B cell (primary cell): ENCODE data around the gene PRAC2. TPM values are rescaled to one million over a fixed set of nuclear protein-coding genes. Genes with fewer than 3 reads are reported as not detected.
A peak's percentile ranks its signal among the peaks of the same experiment; 100 is the strongest.

Experiments
- ATAC-seq: fragments of 200-7000 bp; cut with Tn5 transposase; one replicate; pipeline ENCODE4 v1.10.0; 2021; ENCODE audit warnings: low read depth, mild to moderate bottlenecking, moderate number of reproducible peaks, moderate library complexity
- CTCF ChIA-PET: fragments of 350-600 bp; sonication (Branson Sonifier 250); formaldehyde crosslinking; loops from one replicate; lab custom pipeline; 2021; ENCODE audit warnings: antibody characterized with exemption, inconsistent platforms; lab: Charles Lee
- POLR2A ChIA-PET: fragments of 350-600 bp; sonication (Branson Sonifier 250); formaldehyde crosslinking; loops from one replicate; lab custom pipeline; 2021; ENCODE audit warnings: antibody characterized with exemption; lab: Charles Lee
- DNase-seq: peaks from one replicate; pipeline ENCODE4 v3.0.0; 2013
- H2AFZ ChIP-seq: 2 replicates; pipeline ENCODE4 v1.6.1; 2012; ENCODE audit warnings: mild to moderate bottlenecking, low read depth, low read length; ENCODE audit not compliant: insufficient read depth, poor library complexity, severe bottlenecking
- H3K27ac ChIP-seq, 2 donors: 1 replicate in 1 of 2; 2 replicates in 1 of 2; pipeline ENCODE4 v1.5.1; 2012 to 2013; ENCODE audit warnings: low read length in 2 of 2, mild to moderate bottlenecking in 2 of 2, moderate library complexity in 1 of 2
- H3K27me3 ChIP-seq, 4 experiments: fragments of 200-600 bp in 1 of 4; sonication (generic) in 1 of 4; replicated peaks in 1 of 4; 1 replicate in 2 of 4; 2 replicates in 2 of 4; pipeline versions ENCODE4 v1.6.1 to v1.7.0; 2013 to 2016; ENCODE audit warnings: low read length in 3 of 4, mild to moderate bottlenecking in 2 of 4, mixed read lengths in 1 of 4, moderate library complexity in 1 of 4; ENCODE audit not compliant: insufficient read depth in 4 of 4, control insufficient read depth in 3 of 4; ENCODE audit errors: control extremely low read depth in 1 of 4
- H3K36me3 ChIP-seq, 2 experiments: replicated peaks in 1 of 2; 1 replicate in 1 of 2; 2 replicates in 1 of 2; pipeline versions ENCODE4 v1.6.1 to v1.7.1; 2013; ENCODE audit warnings: low read length in 1 of 2; ENCODE audit not compliant: insufficient read depth in 2 of 2, control insufficient read depth in 1 of 2; ENCODE audit errors: control extremely low read depth in 1 of 2, extremely low read depth in 1 of 2
- H3K4me1 ChIP-seq, 2 donors: fragments of 200-600 bp in 1 of 2; sonication (generic) in 1 of 2; 1 replicate in 1 of 2; 2 replicates in 1 of 2; pipeline versions ENCODE4 v1.5.1 to v1.6.1; 2013 to 2017; ENCODE audit warnings: low read length in 2 of 2; ENCODE audit not compliant: control insufficient read depth in 2 of 2, insufficient read depth in 2 of 2
- H3K4me2 ChIP-seq: replicated peaks from 2 replicates; pipeline ENCODE3; 2012; ENCODE audit warnings: mild to moderate bottlenecking, low read depth, low read length; ENCODE audit not compliant: poor library complexity, severe bottlenecking
- H3K4me3 ChIP-seq, 5 experiments: fragments of 200-600 bp in 1 of 5; sonication (generic) in 1 of 5; 1 replicate in 3 of 5; 2 replicates in 2 of 5; pipeline versions ENCODE4 v1.5.1 to v1.7.0; 2011 to 2016; ENCODE audit warnings: low read length in 4 of 5, mild to moderate bottlenecking in 4 of 5, low read depth in 2 of 5, control low read depth in 1 of 5, moderate library complexity in 1 of 5; ENCODE audit not compliant: insufficient read depth in 1 of 5; ENCODE audit errors: control extremely low read depth in 1 of 5, extremely low read depth in 1 of 5
- H3K79me2 ChIP-seq: fragments of 200-600 bp; sonication (generic); one replicate; pipeline ENCODE4 v1.6.0; 2016; ENCODE audit warnings: low read length; ENCODE audit not compliant: control insufficient read depth, insufficient read depth
- H3K9ac ChIP-seq: fragments of 200-600 bp; sonication (generic); 2 replicates; pipeline ENCODE4 v1.6.1; 2017; ENCODE audit warnings: mild to moderate bottlenecking, low read length, moderate library complexity
- H3K9me3 ChIP-seq, 3 donors: one replicate each; pipeline versions ENCODE4 v1.6.1 to v1.7.1; 2013; ENCODE audit warnings: low read length in 2 of 3; ENCODE audit not compliant: control insufficient read depth in 2 of 3, insufficient read depth in 1 of 3; ENCODE audit errors: control extremely low read depth in 1 of 3
- H4K20me1 ChIP-seq: 2 replicates; pipeline ENCODE4 v1.6.0; 2012; ENCODE audit warnings: mild to moderate bottlenecking, low read length; ENCODE audit not compliant: insufficient read depth, control insufficient read depth, poor library complexity, severe bottlenecking
- H3K27ac Mint-ChIP-seq: one replicate; pipeline ENCODE4 v1.8.0; 2021; ENCODE audit warnings: mixed read lengths
- H3K27me3 Mint-ChIP-seq: one replicate; pipeline ENCODE4 v1.8.0; 2021; ENCODE audit warnings: mixed read lengths
- H3K4me1 Mint-ChIP-seq: one replicate; pipeline ENCODE4 v1.8.0; 2021; ENCODE audit warnings: mixed read lengths
- H3K4me3 Mint-ChIP-seq: one replicate; pipeline ENCODE4 v1.8.0; 2021; ENCODE audit warnings: mixed read lengths
- H3K9me3 Mint-ChIP-seq: one replicate; pipeline ENCODE4 v1.8.0; 2022; ENCODE audit warnings: mixed read lengths; ENCODE audit not compliant: insufficient read depth
- CTCF ChIP-seq: fragments of 200-600 bp; IDR thresholded peaks from one replicate; pipeline ENCODE4 v1.8.0; 2022; ENCODE audit warnings: antibody characterized with exemption, mild to moderate bottlenecking
- EZH2 ChIP-seq: IDR thresholded peaks from 2 replicates; pipeline ENCODE4 v1.6.1; 2012; ENCODE audit warnings: borderline replicate concordance, low read depth, mild to moderate bottlenecking, moderate library complexity, low read length; ENCODE audit not compliant: insufficient read depth, poor library complexity, severe bottlenecking
- WGBS: methylation state at CpG from one replicate; pipeline ENCODE4 v1.1.5; 2013; ENCODE audit warnings: missing lambda C conversion rate; ENCODE audit not compliant: insufficient coverage; 5-methylcytosine and 5-hydroxymethylcytosine counted together
- intact Hi-C: fragments of 100-400 bp; cut with micrococcal nuclease; formaldehyde crosslinking; loops from one replicate; pipeline ENCODE4 v1.10.0; 2022
- polyA plus RNA-seq: library from polyadenylated mRNA; depleted of rRNA; stranded (reverse); fragments of >200 nt; gene quantifications from 2 replicates; pipeline ENCODE4 v1.2.3, GENCODE V29; 2012
- total RNA-seq, 2 donors: library from RNA; stranded (reverse); fragments of 120-200 nt in 1 of 2; gene quantifications; 1 replicate in 1 of 2; 2 replicates in 1 of 2; pipeline versions ENCODE4 v1.2.3 to v1.2.4, GENCODE V29; 2013 to 2022

The PRAC2 gene
- total and polyA plus RNA-seq, 2 donors (not counting 1 experiment from before 2014, with no cell fraction given), result not detected

DNA sequence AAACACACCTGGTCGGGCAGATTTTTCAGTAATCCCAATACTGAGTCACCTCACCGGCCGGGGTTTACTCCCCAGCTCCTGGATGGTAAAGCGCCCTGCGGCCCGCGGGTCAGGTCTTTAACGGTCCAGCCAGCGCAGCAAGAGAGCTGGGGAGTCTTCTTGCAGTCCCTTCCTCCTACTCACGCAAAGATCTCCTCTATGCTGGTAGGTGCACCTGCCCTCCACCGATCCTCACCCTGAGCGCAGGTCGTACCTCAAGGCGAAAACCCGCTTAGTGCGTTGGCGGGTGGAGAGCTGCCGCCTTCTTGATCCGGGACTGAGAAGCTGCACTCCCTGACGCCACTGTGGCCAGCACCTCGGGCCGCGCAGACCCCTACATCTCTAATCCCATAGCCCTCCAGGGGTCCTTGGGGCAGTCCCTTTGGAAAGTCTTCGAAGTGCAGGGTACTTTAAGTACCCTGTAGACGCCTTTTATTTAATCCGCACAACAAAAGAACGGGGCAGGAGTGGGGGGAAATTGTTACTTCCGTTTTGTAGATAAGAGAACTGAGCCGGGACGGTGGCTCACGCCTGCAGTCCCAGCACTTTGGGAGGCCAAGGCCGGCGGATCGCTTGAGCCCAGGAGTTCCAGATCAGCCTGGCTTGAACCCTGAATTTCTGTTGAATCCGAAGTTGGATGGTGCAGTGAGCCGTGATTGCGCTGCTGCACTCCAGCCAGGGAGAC is 16.0 kb downstream of the PRAC2 start:
- peak overlapping the region; percentile 51 for H3K4me2 ChIP-seq
- no peaks in the 10 kb centered on the region for H3K9me3 Mint-ChIP-seq
- POLR2A ChIA-PET, result interaction anchor here (0.6 kb wide), 1 partner anchor 29 kb away, joined by 5 read pairs; no protein-coding TSS in a partner anchor
- intact Hi-C loops, result no loop called here
- H3K9me3 ChIP-seq, result peaks cover 4 to 31% (median 4%) of the 10 kb centered on the region in 3 donors
- H3K4me1 Mint-ChIP-seq, result peaks cover 7% of the 10 kb centered on the region
- H3K36me3 ChIP-seq, result no peaks in the 10 kb centered on the region
- peak overlapping the region; percentile 33 for H2AFZ ChIP-seq
- no peak overlapping the region for H3K9ac ChIP-seq
- DNase-seq (peak; percentile 57), ATAC-seq (no peak)
- 12% methylated on average over 32 of the region's 37 CpGs for WGBS
- peak overlapping the region; percentile 52 for H3K4me3 Mint-ChIP-seq
- CTCF ChIA-PET, result interaction anchor here (1.6 kb wide), 1 partner anchor 15 kb away, joined by 5 read pairs; no protein-coding TSS in a partner anchor
- H3K27me3 Mint-ChIP-seq, result peaks cover 79% of the 10 kb centered on the region
- no peak overlapping the region for H3K27ac ChIP-seq
- H3K27ac Mint-ChIP-seq, result peak overlapping the region; percentile 2
- no peaks in the 10 kb centered on the region for H3K79me2 ChIP-seq
- TF ChIP-seq CTCF, result no peak
- TF ChIP-seq EZH2, result peak; percentile 7
- H3K4me3 ChIP-seq, result peak overlapping the region in 1 of 5 experiments; percentile 19
- no peaks in the 10 kb centered on the region for H4K20me1 ChIP-seq
- H3K4me1 ChIP-seq, result peaks cover 8 to 15% of the 10 kb centered on the region in 2 donors
- H3K27me3 ChIP-seq, result peaks cover 1 to 90% (median 57%) of the 10 kb centered on the region in 4 experiments

DNA sequence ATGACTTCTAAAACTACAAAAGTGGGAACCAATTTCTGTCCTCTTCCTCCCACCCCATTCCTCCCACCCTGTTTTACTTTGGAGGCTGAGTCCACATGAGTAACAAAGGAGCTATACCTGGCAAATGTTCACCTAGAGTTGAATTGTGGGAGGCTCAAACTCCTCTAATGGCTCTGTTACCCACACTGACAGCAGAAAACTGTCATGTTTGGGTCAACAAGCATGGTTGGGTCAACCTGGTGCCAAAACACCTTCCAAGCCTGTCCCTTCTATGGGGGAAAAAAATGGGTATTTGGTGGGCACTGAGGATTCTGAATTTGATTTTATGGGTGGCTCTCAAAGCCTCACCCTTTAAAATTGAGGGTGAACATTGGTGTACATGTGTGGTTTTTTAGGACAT is 17.6 kb downstream of the PRAC2 start:
- peaks cover 7% of the 10 kb centered on the region for H3K4me1 Mint-ChIP-seq
- Histone ChIP-seq H4K20me1 (no peaks in the 10 kb centered on the region), H3K9ac (no peak overlapping the region), H3K4me3 (no peak overlapping the region), H3K79me2 (no peaks in the 10 kb centered on the region), H2AFZ (no peak overlapping the region), H3K27me3 (peaks cover 1 to 90% (median 56%) of the 10 kb centered on the region in 4 experiments), H3K27ac (no peak overlapping the region), H3K9me3 (peaks cover 2 to 28% (median 4%) of the 10 kb centered on the region in 3 donors), H3K36me3 (no peaks in the 10 kb centered on the region), H3K4me1 (peaks cover 8 to 15% of the 10 kb centered on the region in 2 donors), H3K4me2 (no peak overlapping the region)
- no peaks in the 10 kb centered on the region for H3K9me3 Mint-ChIP-seq
- no peak for ATAC-seq
- H3K27ac Mint-ChIP-seq, result no peak overlapping the region
- H3K4me3 Mint-ChIP-seq, result no peak overlapping the region
- no peak for TF ChIP-seq EZH2
- no peak for TF ChIP-seq CTCF
- CTCF ChIA-PET, result interaction anchor here (1.6 kb wide), 1 partner anchor 16 kb away, joined by 5 read pairs; no protein-coding TSS in a partner anchor
- POLR2A ChIA-PET, result no interaction called here
- peaks cover 76% of the 10 kb centered on the region for H3K27me3 Mint-ChIP-seq
- no peak for DNase-seq
- intact Hi-C loops, result no loop called here
